H9 (cell line): ENCODE results near the gene SEC61A2. TPM values are rescaled to one million over a fixed set of nuclear protein-coding genes. Genes with fewer than 3 reads are reported as not detected.

ENCODE experiments used
- DNase-seq: peaks from one replicate; pipeline ENCODE4 v3.0.0-alpha.2; 2017
- H2AFZ ChIP-seq: one replicate; pipeline ENCODE4 v1.6.1; 2013; ENCODE audit warnings: mild to moderate bottlenecking, low read length, control low read depth, moderate library complexity
- H2AK5ac ChIP-seq: 2 replicates; pipeline ENCODE4 v1.6.1; 2013; ENCODE audit warnings: low read length, control low read depth, mixed read lengths; ENCODE audit not compliant: insufficient read length
- H2BK120ac ChIP-seq: one replicate; pipeline ENCODE4 v1.6.1; 2013; ENCODE audit warnings: low read depth, mild to moderate bottlenecking, low read length, control low read depth, inconsistent platforms; ENCODE audit not compliant: poor library complexity, severe bottlenecking
- H2BK12ac ChIP-seq: 2 replicates; pipeline ENCODE4 v1.6.1; 2013; ENCODE audit warnings: low read length, control low read depth, mixed read lengths, low read depth; ENCODE audit not compliant: insufficient read length
- H2BK15ac ChIP-seq: 2 replicates; pipeline ENCODE4 v1.6.1; 2013; ENCODE audit warnings: low read depth, low read length, control low read depth
- H2BK20ac ChIP-seq: one replicate; pipeline ENCODE4 v1.6.1; 2013; ENCODE audit warnings: low read depth, mild to moderate bottlenecking, low read length, control low read depth, inconsistent platforms; ENCODE audit not compliant: poor library complexity, severe bottlenecking
- H2BK5ac ChIP-seq: 2 replicates; pipeline ENCODE4 v1.6.1; 2013; ENCODE audit warnings: low read length, control low read depth, mixed read lengths; ENCODE audit not compliant: insufficient read length
- H3K14ac ChIP-seq: 2 replicates; pipeline ENCODE4 v1.6.1; 2013; ENCODE audit warnings: low read length, control low read depth; ENCODE audit not compliant: insufficient read depth
- H3K18ac ChIP-seq: 2 replicates; pipeline ENCODE4 v1.6.1; 2013; ENCODE audit warnings: low read depth, mild to moderate bottlenecking, mixed read lengths, low read length, control low read depth; ENCODE audit not compliant: insufficient read length
- H3K23ac ChIP-seq: 2 replicates; pipeline ENCODE4 v1.6.1; 2013; ENCODE audit warnings: low read length, control low read depth, mixed read lengths, low read depth; ENCODE audit not compliant: insufficient read length
- H3K23me2 ChIP-seq: 2 replicates; pipeline ENCODE4 v1.6.1; 2013; ENCODE audit warnings: low read depth, mild to moderate bottlenecking, mixed read lengths, low read length, control low read depth; ENCODE audit not compliant: insufficient read length, poor library complexity, severe bottlenecking
- H3K27ac ChIP-seq: 2 replicates; pipeline ENCODE4 v1.5.1; 2013; ENCODE audit warnings: low read length, control low read depth, mixed read lengths, low read depth; ENCODE audit not compliant: insufficient read length
- H3K27me3 ChIP-seq: 2 replicates; pipeline ENCODE4 v1.6.1; 2013; ENCODE audit warnings: low read length, control low read depth, inconsistent platforms; ENCODE audit not compliant: insufficient read depth
- H3K4ac ChIP-seq: 2 replicates; pipeline ENCODE4 v1.6.1; 2013; ENCODE audit warnings: low read depth, mild to moderate bottlenecking, control low read depth, inconsistent platforms, low read length, moderate library complexity
- H3K4me1 ChIP-seq: 2 replicates; pipeline ENCODE4 v1.6.1; 2013; ENCODE audit warnings: low read length, control low read depth, inconsistent platforms; ENCODE audit not compliant: insufficient read depth
- H3K4me2 ChIP-seq: 2 replicates; pipeline ENCODE4 v1.6.1; 2013; ENCODE audit warnings: low read length, control low read depth, mixed read lengths; ENCODE audit not compliant: insufficient read length, insufficient read depth
- H3K56ac ChIP-seq: 2 replicates; pipeline ENCODE4 v1.6.1; 2013; ENCODE audit warnings: low read depth, mild to moderate bottlenecking, mixed read lengths, low read length, control low read depth; ENCODE audit not compliant: insufficient read length
- H3K79me1 ChIP-seq: 2 replicates; pipeline ENCODE4 v1.6.1; 2013; ENCODE audit warnings: low read depth, mild to moderate bottlenecking, moderate library complexity, low read length, control low read depth, inconsistent platforms; ENCODE audit not compliant: insufficient read depth, poor library complexity, severe bottlenecking
- H3K79me2 ChIP-seq: 2 replicates; pipeline ENCODE4 v1.6.1; 2013; ENCODE audit warnings: low read length, control low read depth, inconsistent platforms; ENCODE audit not compliant: insufficient read depth
- H3K9ac ChIP-seq: 2 replicates; pipeline ENCODE4 v1.6.1; 2013; ENCODE audit warnings: low read length, control low read depth, mixed read lengths; ENCODE audit not compliant: insufficient read length; ENCODE audit errors: extremely low read depth
- H3K9me3 ChIP-seq: one replicate; pipeline ENCODE4 v1.6.1; 2013; ENCODE audit warnings: low read depth, low read length, inconsistent platforms; ENCODE audit not compliant: control insufficient read depth
- H3T11ph ChIP-seq: one replicate; pipeline ENCODE4 v1.6.1; 2013; ENCODE audit warnings: mild to moderate bottlenecking, low read length, control low read depth, inconsistent platforms
- H4K20me1 ChIP-seq: one replicate; pipeline ENCODE4 v1.6.1; 2013; ENCODE audit not compliant: control insufficient read depth, insufficient read length, insufficient read depth
- H4K5ac ChIP-seq: 2 replicates; pipeline ENCODE4 v1.6.1; 2013; ENCODE audit warnings: low read depth, mild to moderate bottlenecking, mixed read lengths, low read length, control low read depth; ENCODE audit not compliant: insufficient read length
- H4K8ac ChIP-seq: replicated peaks from 2 replicates; pipeline ENCODE4 v1.6.1; 2013; ENCODE audit warnings: low read length, control low read depth, mixed read lengths, low read depth; ENCODE audit not compliant: insufficient read length
- H4K91ac ChIP-seq: 2 replicates; pipeline ENCODE4 v1.6.1; 2013; ENCODE audit warnings: low read depth, mild to moderate bottlenecking, moderate library complexity, mixed read lengths, low read length, control low read depth; ENCODE audit not compliant: insufficient read length
- H3K27ac Mint-ChIP-seq, 3 experiments: 2 replicates in 2 of 3; 3 replicates in 1 of 3; pipeline ENCODE4 v1.8.0; 2020 to 2021; ENCODE audit warnings: mixed read lengths in 3 of 3, mild to moderate bottlenecking in 1 of 3, moderate library complexity in 1 of 3
- H3K27me3 Mint-ChIP-seq: 2 replicates; pipeline ENCODE4 v1.8.0; 2021; ENCODE audit warnings: low read depth, mild to moderate bottlenecking, moderate library complexity, mixed read lengths
- H3K36me3 Mint-ChIP-seq, 3 experiments: 2 replicates in 2 of 3; 3 replicates in 1 of 3; pipeline ENCODE4 v1.8.0; 2020 to 2021; ENCODE audit warnings: low read depth in 3 of 3, mixed read lengths in 3 of 3; ENCODE audit not compliant: insufficient read depth in 1 of 3
- H3K4me1 Mint-ChIP-seq, 2 experiments: 2 replicates each; pipeline ENCODE4 v1.8.0; 2020; ENCODE audit warnings: mixed read lengths in 2 of 2
- H3K4me3 Mint-ChIP-seq, 2 experiments: 2 replicates in 1 of 2; 3 replicates in 1 of 2; pipeline ENCODE4 v1.8.0; 2020 to 2021; ENCODE audit warnings: mild to moderate bottlenecking in 2 of 2, mixed read lengths in 2 of 2, moderate library complexity in 1 of 2
- H3K9me3 Mint-ChIP-seq, 2 experiments: 2 replicates in 1 of 2; 3 replicates in 1 of 2; pipeline ENCODE4 v1.8.0; 2020; ENCODE audit warnings: mild to moderate bottlenecking in 2 of 2, mixed read lengths in 2 of 2, moderate library complexity in 1 of 2
- CTCF ChIP-seq: fragments of 200-600 bp; sonication (generic); conservative IDR thresholded peaks from 3 replicates; pipeline ENCODE4 v1.8.0; 2021; ENCODE audit warnings: antibody characterized with exemption, mild to moderate bottlenecking
- WGBS: extraction: QIAGEN DNeasy Blood & Tissue Kit; methylation state at CpG from one replicate; pipeline ENCODE4 v1.1.7; 2013; ENCODE audit warnings: missing lambda C conversion rate, low lambda C conversion rate, mixed read lengths; ENCODE audit not compliant: insufficient read length; ENCODE audit errors: extremely low coverage; 5-methylcytosine and 5-hydroxymethylcytosine counted together
- long read RNA-seq: library from polyadenylated mRNA; unstranded; transcript quantifications from one replicate; pipeline ENCODE4 v2.0.0, GENCODE V29; 2020
- total RNA-seq: library from RNA; stranded (reverse); gene quantifications from 2 replicates; pipeline ENCODE4 v1.2.1, GENCODE V29; 2021

SEC61A2 gene
- 13.9 TPM in 2 replicates for total RNA-seq
- long read RNA-seq, transcript SEC61A2-201 (12 exons, 1,893 nt): major isoform, 48 of 57 reads
- long read RNA-seq, partial matches to known transcripts: 1 of 57 reads
- long read RNA-seq, other reads (novel, unspliced or antisense): 7 of 57 reads

GRCh38 chr10:12129222-12130111, at the start of gene SEC61A2:
Gene SEC61A2, plus strand, starts transcription at chr10:12129677. Its CDS starts 111 bp downstream, at chr10:12129788.
- peaks cover 5 to 7% of the 10 kb centered on the region in 2 experiments for H3K4me1 Mint-ChIP-seq
- Histone ChIP-seq H3K56ac (no peak within 1 kb of the TSS), H3K4me1 (no peaks in the 10 kb centered on the region), H3K79me2 (0 out of 2 replicates have a peak, but pooled peaks cover 2% of the 10 kb centered on the region), H2AK5ac (no peak within 1 kb of the TSS), H2BK15ac (no peak within 1 kb of the TSS), H3K4ac (no peak within 1 kb of the TSS), H3K18ac (peak within 1 kb of the TSS; percentile 77), H3K4me2 (peak within 1 kb of the TSS; percentile 95), H4K20me1 (no peaks in the 10 kb centered on the region), H4K8ac (no peak within 1 kb of the TSS), H3K27ac (no peak within 1 kb of the TSS), H3K23me2 (peaks cover 4% of the 10 kb centered on the region), H4K91ac (no peak within 1 kb of the TSS), H3K9me3 (no peaks in the 10 kb centered on the region), H2BK12ac (peak within 1 kb of the TSS; percentile 57), H2BK5ac (no peak within 1 kb of the TSS), H2BK20ac (no peak within 1 kb of the TSS), H2AFZ (no peak within 1 kb of the TSS), H3K27me3 (no peaks in the 10 kb centered on the region), H3T11ph (no peak within 1 kb of the TSS), H2BK120ac (no peak within 1 kb of the TSS), H3K79me1 (no peaks in the 10 kb centered on the region), H4K5ac (no peak within 1 kb of the TSS), H3K14ac (peak within 1 kb of the TSS; percentile 66), H3K9ac (peak within 1 kb of the TSS; percentile 45), H3K23ac (no peak within 1 kb of the TSS)
- peaks cover 4 to 15% (median 10%) of the 10 kb centered on the region in 3 experiments; a peak in 6 of 7 replicates for H3K36me3 Mint-ChIP-seq
- H3K27ac Mint-ChIP-seq: peak within 1 kb of the TSS in 1 of 3 experiments; percentile 5; a peak in 1 of 7 replicates
- peak within 1 kb of the TSS; percentile 81 to 94 for H3K4me3 Mint-ChIP-seq
- no CpG with 5 or more reads among the region's 108 CpGs for WGBS
- no peak for TF ChIP-seq CTCF
- peak; percentile 91 for DNase-seq
- peaks cover 0 to 5% of the 10 kb centered on the region in 2 experiments; a peak in 1 of 5 replicates for H3K9me3 Mint-ChIP-seq
- no peaks in the 10 kb centered on the region for H3K27me3 Mint-ChIP-seq
